ENCODE results near the gene SLC6A5. TPM values are rescaled to one million over a fixed set of nuclear protein-coding genes. Genes with fewer than 3 reads are reported as not detected.

Gene SLC6A5
- total RNA-seq, 1 experiment from 2014 or later: not detected

DNA sequence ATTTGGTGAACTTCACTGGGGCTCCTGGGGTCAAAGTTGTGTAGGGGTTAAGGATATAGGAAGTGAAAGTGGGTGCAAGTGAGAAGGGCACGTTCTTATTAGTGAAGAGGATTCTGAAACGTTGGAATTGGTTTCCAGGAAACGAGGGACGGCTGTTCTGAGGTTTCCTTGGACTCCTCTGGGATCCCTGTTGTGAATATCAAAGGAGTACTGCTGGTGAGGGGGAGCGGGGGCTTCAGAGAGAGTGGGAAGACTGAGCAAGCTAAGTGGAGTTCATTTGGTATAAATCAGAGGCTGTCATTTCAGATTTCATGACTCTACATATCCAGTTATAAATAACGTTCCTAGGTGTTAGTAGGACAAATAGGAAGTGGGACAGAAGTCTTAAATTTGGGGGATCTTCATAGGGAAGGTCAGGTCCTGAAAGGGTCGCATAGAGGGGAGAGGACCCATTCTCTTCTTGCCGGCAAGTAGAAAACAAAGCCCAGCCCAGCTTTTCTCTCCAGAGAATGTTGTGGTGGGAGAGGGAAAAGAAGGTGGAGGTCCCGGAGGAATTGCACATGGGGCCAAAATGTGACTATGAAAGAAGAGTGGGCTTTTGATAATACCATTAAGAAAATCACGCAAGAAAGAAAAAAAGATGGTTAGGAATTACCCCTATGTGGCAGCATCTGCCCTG lies 68.9 kb downstream of the SLC6A5 start:
- Histone ChIP-seq H3K9me3 (ENCODE audit: control insufficient read depth in 1 of 2, insufficient read depth in 1 of 2, low read depth in 1 of 2, low read length in 2 of 2) (no peaks in the 10 kb centered on the region), H3K9me2 (ENCODE audit: insufficient read depth) (no peaks in the 10 kb centered on the region), H3K4me1 (ENCODE audit: control insufficient read depth in 1 of 2, insufficient read depth in 2 of 2, low read length in 2 of 2) (no peaks in the 10 kb centered on the region), H3K4me3 (replicated peaks in 1 of 2; ENCODE audit: low read depth in 1 of 2, low read length in 2 of 2) (no peak overlapping the region), H3K79me2 (ENCODE audit: insufficient read depth, low read length) (no peaks in the 10 kb centered on the region), H4K20me1 (ENCODE audit: insufficient read depth) (no peaks in the 10 kb centered on the region), H3K27ac (ENCODE audit: low read depth, low read length) (no peak overlapping the region), H3K4me2 (ENCODE audit: low read length) (no peak overlapping the region), H3K27me3 (ENCODE audit: insufficient read depth, low read length) (0 out of 2 replicates have a peak, but pooled peaks cover 2% of the 10 kb centered on the region), H3K36me3 (ENCODE audit: control insufficient read depth in 1 of 2, insufficient read depth in 2 of 2, low read length in 2 of 2) (no peaks in the 10 kb centered on the region), H3K9ac (ENCODE audit: low read length) (no peak overlapping the region), H2AFZ (ENCODE audit: low read depth, low read length, poor library complexity, severe bottlenecking) (no peak overlapping the region)
- ChIA-PET CTCF (no interaction called here), POLR2A (no interaction called here), RAD21 (ENCODE audit: low non-redundant PET in 1 of 2, low total read pairs in 2 of 2, uncharacterized antibody in 2 of 2, unreplicated experiment in 2 of 2) (no interaction called here)
- intact Hi-C loops (cut with micrococcal nuclease): no loop called here
- ATAC-seq (no peak), DNase-seq (ENCODE audit: low read depth, low spot score) (no peak)
- BruUV-seq (replicated peaks): no TSS peak
- TF ChIP-seq TCF7L2 (IDR thresholded peaks at IDR 0.05; ENCODE audit: borderline replicate concordance, extremely low read depth, insufficient read depth, insufficient read length) (no peak), EZH2phosphoT487 (IDR thresholded peaks at IDR 0.05; ENCODE audit: borderline replicate concordance) (no peak), YY1 (IDR thresholded peaks at IDR 0.05; ENCODE audit: extremely low read depth, insufficient replicate concordance, low read depth, low read length) (no peak), EGR1 (IDR thresholded peaks at IDR 0.05; ENCODE audit: low read depth) (no peak), ELF1 (IDR thresholded peaks at IDR 0.05; ENCODE audit: borderline replicate concordance, low read depth) (no peak), ZNF274 (IDR thresholded peaks at IDR 0.05; ENCODE audit: low read depth, low read length) (no peak), POLR2A (IDR thresholded peaks at IDR 0.05; ENCODE audit: borderline replicate concordance, extremely low read depth, insufficient read depth, insufficient read length) (no peak), POLR2AphosphoS5 (IDR thresholded peaks at IDR 0.05; ENCODE audit: low read depth, low read length) (no peak)

Data from HCT116 (cell line).